HFF-Myc (cell line): Measurements from ENCODE around the gene TSG101.

Experiments used
- DNase-seq: peaks from one replicate; pipeline ENCODE4 v3.0.0-alpha.2; 2011; ENCODE audit warnings: low read depth; ENCODE audit errors: extremely low read depth
- H3K4me3 ChIP-seq: replicated peaks from 2 replicates; pipeline ENCODE4 v1.5.1; 2011; ENCODE audit warnings: low read depth, mild to moderate bottlenecking, control low read depth, low read length
- TF ChIP-seq, protein P1 (sequence below): IDR thresholded peaks from 2 replicates; pipeline ENCODE4 v1.5.1; 2012; ENCODE audit warnings: mild to moderate bottlenecking, low read depth, low read length, control low read depth; ENCODE audit errors: missing control alignments

The TSG101 gene

DNA sequence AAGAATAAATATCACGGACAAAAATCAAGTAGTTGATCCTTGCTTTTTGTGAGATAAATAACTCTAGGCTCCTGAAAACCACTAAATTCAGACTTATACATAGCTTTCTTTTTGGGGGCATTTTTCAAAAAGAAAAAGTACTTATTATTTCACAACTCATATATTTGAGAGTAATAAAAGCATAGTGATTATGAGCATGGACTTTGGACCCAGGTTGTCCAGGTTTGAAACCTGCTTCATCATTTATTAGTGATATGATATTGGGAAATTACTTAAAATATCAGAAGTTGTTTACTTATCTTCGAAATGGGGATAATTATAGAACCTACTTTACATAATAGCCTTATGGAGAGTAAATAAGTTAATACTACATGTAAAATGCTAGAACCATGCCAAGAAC lies 88.1 kb downstream of the TSG101 start:
- DNase-seq, result no peak
- no peak overlapping the region for H3K4me3 ChIP-seq
- TF ChIP-seq, protein P1, sequence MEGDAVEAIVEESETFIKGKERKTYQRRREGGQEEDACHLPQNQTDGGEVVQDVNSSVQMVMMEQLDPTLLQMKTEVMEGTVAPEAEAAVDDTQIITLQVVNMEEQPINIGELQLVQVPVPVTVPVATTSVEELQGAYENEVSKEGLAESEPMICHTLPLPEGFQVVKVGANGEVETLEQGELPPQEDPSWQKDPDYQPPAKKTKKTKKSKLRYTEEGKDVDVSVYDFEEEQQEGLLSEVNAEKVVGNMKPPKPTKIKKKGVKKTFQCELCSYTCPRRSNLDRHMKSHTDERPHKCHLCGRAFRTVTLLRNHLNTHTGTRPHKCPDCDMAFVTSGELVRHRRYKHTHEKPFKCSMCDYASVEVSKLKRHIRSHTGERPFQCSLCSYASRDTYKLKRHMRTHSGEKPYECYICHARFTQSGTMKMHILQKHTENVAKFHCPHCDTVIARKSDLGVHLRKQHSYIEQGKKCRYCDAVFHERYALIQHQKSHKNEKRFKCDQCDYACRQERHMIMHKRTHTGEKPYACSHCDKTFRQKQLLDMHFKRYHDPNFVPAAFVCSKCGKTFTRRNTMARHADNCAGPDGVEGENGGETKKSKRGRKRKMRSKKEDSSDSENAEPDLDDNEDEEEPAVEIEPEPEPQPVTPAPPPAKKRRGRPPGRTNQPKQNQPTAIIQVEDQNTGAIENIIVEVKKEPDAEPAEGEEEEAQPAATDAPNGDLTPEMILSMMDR, result no peak
